Calu3 (cell line): ENCODE measurements around the gene C18orf32. TPM values are rescaled to one million over a fixed set of nuclear protein-coding genes. Genes with fewer than 3 reads are reported as not detected.
"Not testable (repeated sequence)": the region's sequence is repeated elsewhere in the genome, so short reads cannot be mapped to it uniquely, and the experiment has no call there.

ENCODE experiments used
- BruUV-seq: library from RNA; stranded (reverse); fragments of 400-500 nt; replicated peaks from 2 replicates; lab custom pipeline; 2021; lab: Mats Ljungman, UMichigan
- CTCF ChIA-PET: fragments of 300-600 bp; sonication (Branson Sonifier 250); formaldehyde crosslinking; loops from one replicate; lab custom pipeline; 2022; ENCODE audit warnings: antibody characterized with exemption; lab: Charles Lee
- DNase-seq: peaks from one replicate; pipeline ENCODE4 v3.0.0; 2022
- H3K27ac Mint-ChIP-seq: one replicate; pipeline ENCODE4 v1.8.0; 2022; ENCODE audit warnings: mixed read lengths; ENCODE audit not compliant: unreplicated experiment
- H3K27me3 Mint-ChIP-seq: one replicate; pipeline ENCODE4 v1.8.0; 2022; ENCODE audit warnings: mixed read lengths; ENCODE audit not compliant: unreplicated experiment
- H3K36me3 Mint-ChIP-seq: one replicate; pipeline ENCODE4 v1.8.0; 2022; ENCODE audit warnings: mild to moderate bottlenecking, moderate library complexity, mixed read lengths; ENCODE audit not compliant: insufficient read depth, unreplicated experiment
- H3K4me1 Mint-ChIP-seq: one replicate; pipeline ENCODE4 v1.8.0; 2022; ENCODE audit warnings: mild to moderate bottlenecking, low read depth, mixed read lengths; ENCODE audit not compliant: unreplicated experiment
- H3K4me3 Mint-ChIP-seq: one replicate; pipeline ENCODE4 v1.8.0; 2022; ENCODE audit warnings: mild to moderate bottlenecking, low read depth, moderate library complexity, mixed read lengths; ENCODE audit not compliant: unreplicated experiment
- H3K9me3 Mint-ChIP-seq: one replicate; pipeline ENCODE4 v1.8.0; 2022; ENCODE audit warnings: low read depth, mixed read lengths; ENCODE audit not compliant: unreplicated experiment
- CTCF ChIP-seq: fragments of 200-600 bp; IDR thresholded peaks from one replicate; pipeline ENCODE4 v1.8.0; 2022; ENCODE audit warnings: antibody characterized with exemption; ENCODE audit not compliant: unreplicated experiment
- intact Hi-C: fragments of 100-400 bp; cut with micrococcal nuclease; formaldehyde crosslinking; loops from one replicate; pipeline ENCODE4 v1.10.0; 2022; ENCODE audit not compliant: unreplicated experiment
- total RNA-seq: library from RNA; stranded (reverse); gene quantifications from 2 replicates; pipeline ENCODE4 v1.2.3, GENCODE V29; 2022

The C18orf32 gene
- total RNA-seq, 1 experiment from 2014 or later: 57.8 TPM

- no peaks in the 10 kb centered on the region for H3K27me3 Mint-ChIP-seq
- no peak for TF ChIP-seq CTCF
- no peak for DNase-seq
Measured at GRCh38 chr18:49459404-49460171, 27.4 kb downstream of the C18orf32 start.

GRCh38 chr18:49457616-49458015 is 29.4 kb downstream of the C18orf32 start:
- CTCF ChIA-PET: no interaction called here
- no peak overlapping the region for H3K4me3 Mint-ChIP-seq
- no peak for DNase-seq
- no TSS peak for BruUV-seq
- H3K36me3 Mint-ChIP-seq: peaks cover 21% of the 10 kb centered on the region
- no peak for TF ChIP-seq CTCF
- intact Hi-C loops: no loop called here
- no peak overlapping the region for H3K27ac Mint-ChIP-seq
- H3K27me3 Mint-ChIP-seq: no peaks in the 10 kb centered on the region
- H3K9me3 Mint-ChIP-seq: no peaks in the 10 kb centered on the region
- peaks cover 20% of the 10 kb centered on the region for H3K4me1 Mint-ChIP-seq

More at GRCh38 chr18:49459404-49460171, 27.4 kb downstream of the C18orf32 start:
- no TSS peak for BruUV-seq
- intact Hi-C loops: no loop called here
- Mint-ChIP-seq H3K27ac (no peak overlapping the region), H3K4me1 (peaks cover 20% of the 10 kb centered on the region), H3K36me3 (peaks cover 21% of the 10 kb centered on the region), H3K9me3 (no peaks in the 10 kb centered on the region), H3K4me3 (peak overlapping the region; percentile 64)
- CTCF ChIA-PET: interaction anchor here (0.6 kb wide), 1 partner anchor 632 kb away, joined by 3 read pairs; no protein-coding TSS in a partner anchor

- peaks cover 21% of the 10 kb centered on the region for H3K36me3 Mint-ChIP-seq
- no peak overlapping the region for H3K4me3 Mint-ChIP-seq
- no peak for TF ChIP-seq CTCF
- H3K4me1 Mint-ChIP-seq: peaks cover 20% of the 10 kb centered on the region
- H3K9me3 Mint-ChIP-seq: no peaks in the 10 kb centered on the region
- no peak overlapping the region for H3K27ac Mint-ChIP-seq
- CTCF ChIA-PET: no interaction called here
- intact Hi-C loops: no loop called here
- DNase-seq: no peak
- BruUV-seq: no TSS peak
- H3K27me3 Mint-ChIP-seq: no peaks in the 10 kb centered on the region
Measured at GRCh38 chr18:49456794-49457193, 30.2 kb downstream of the C18orf32 start.

- H3K27ac Mint-ChIP-seq, DNase-seq, H3K9me3 Mint-ChIP-seq, H3K4me1 Mint-ChIP-seq, H3K36me3 Mint-ChIP-seq, H3K4me3 Mint-ChIP-seq, intact Hi-C loops, BruUV-seq, H3K27me3 Mint-ChIP-seq: not testable (repeated sequence)
- CTCF ChIA-PET: interaction anchor here (0.7 kb wide), 1 partner anchor 436 kb away, joined by 3 read pairs; no protein-coding TSS in a partner anchor
Measured at GRCh38 chr18:49452534-49452933, 34.5 kb downstream of the C18orf32 start.
